DOHH2 (cell line): Measurements from ENCODE around the gene CDH4.

ENCODE experiments used
- EZH2phosphoT487 ChIP-seq: fragments of 200-600 bp; sonication (generic); IDR thresholded peaks from 2 replicates; pipeline ENCODE4 v1.6.1; 2017; ENCODE audit warnings: borderline replicate concordance, mild to moderate bottlenecking, antibody characterized with exemption, low read length, moderate library complexity, mixed read lengths
- TF ChIP-seq, protein P1 (sequence below): fragments of 200-600 bp; sonication (generic); IDR thresholded peaks from one replicate; pipeline ENCODE4 v1.5.1; 2014; ENCODE audit warnings: antibody characterized with exemption, mild to moderate bottlenecking, low read depth, low read length; ENCODE audit not compliant: poor library complexity, severe bottlenecking

- TF ChIP-seq, protein P1, sequence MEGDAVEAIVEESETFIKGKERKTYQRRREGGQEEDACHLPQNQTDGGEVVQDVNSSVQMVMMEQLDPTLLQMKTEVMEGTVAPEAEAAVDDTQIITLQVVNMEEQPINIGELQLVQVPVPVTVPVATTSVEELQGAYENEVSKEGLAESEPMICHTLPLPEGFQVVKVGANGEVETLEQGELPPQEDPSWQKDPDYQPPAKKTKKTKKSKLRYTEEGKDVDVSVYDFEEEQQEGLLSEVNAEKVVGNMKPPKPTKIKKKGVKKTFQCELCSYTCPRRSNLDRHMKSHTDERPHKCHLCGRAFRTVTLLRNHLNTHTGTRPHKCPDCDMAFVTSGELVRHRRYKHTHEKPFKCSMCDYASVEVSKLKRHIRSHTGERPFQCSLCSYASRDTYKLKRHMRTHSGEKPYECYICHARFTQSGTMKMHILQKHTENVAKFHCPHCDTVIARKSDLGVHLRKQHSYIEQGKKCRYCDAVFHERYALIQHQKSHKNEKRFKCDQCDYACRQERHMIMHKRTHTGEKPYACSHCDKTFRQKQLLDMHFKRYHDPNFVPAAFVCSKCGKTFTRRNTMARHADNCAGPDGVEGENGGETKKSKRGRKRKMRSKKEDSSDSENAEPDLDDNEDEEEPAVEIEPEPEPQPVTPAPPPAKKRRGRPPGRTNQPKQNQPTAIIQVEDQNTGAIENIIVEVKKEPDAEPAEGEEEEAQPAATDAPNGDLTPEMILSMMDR, result no peak
- no peak for TF ChIP-seq EZH2phosphoT487
Measured at GRCh38 chr20:61903575-61904340, 651.7 kb downstream of the CDH4 start.
